WTC11 (cell line): Measurements from ENCODE around the gene HES1. TPM values are rescaled to one million over a fixed set of nuclear protein-coding genes. Genes with fewer than 3 reads are reported as not detected.

Experiments
- ATAC-seq: fragments of 200-7000 bp; cut with Tn5 transposase; 2 replicates; pipeline ENCODE4 v1.10.0; 2021; ENCODE audit warnings: mild to moderate bottlenecking, moderate library complexity
- CTCF ChIA-PET: fragments of 300-600 bp; sonication (Branson Sonifier 250); formaldehyde crosslinking; loops from one replicate; lab custom pipeline; 2021; ENCODE audit warnings: antibody characterized with exemption; lab: Charles Lee
- POLR2A ChIA-PET: fragments of 350-600 bp; sonication (Branson Sonifier 250); formaldehyde crosslinking; loops from one replicate; lab custom pipeline; 2021; ENCODE audit warnings: antibody characterized with exemption; lab: Charles Lee
- DNase-seq: peaks from one replicate; pipeline ENCODE4 v3.0.0; 2021; ENCODE audit warnings: low spot score
- H3K27ac Mint-ChIP-seq: 2 replicates; pipeline ENCODE4 v1.8.0; 2021; ENCODE audit warnings: mixed read lengths
- H3K27me3 Mint-ChIP-seq: 2 replicates; pipeline ENCODE4 v1.8.0; 2021; ENCODE audit warnings: low read depth, mild to moderate bottlenecking, moderate library complexity, mixed read lengths
- H3K36me3 Mint-ChIP-seq: 2 replicates; pipeline ENCODE4 v1.8.0; 2021; ENCODE audit warnings: mixed read lengths
- H3K4me1 Mint-ChIP-seq: 2 replicates; pipeline ENCODE4 v1.8.0; 2022; ENCODE audit warnings: mixed read lengths
- H3K4me3 Mint-ChIP-seq: 2 replicates; pipeline ENCODE4 v1.8.0; 2021; ENCODE audit warnings: mild to moderate bottlenecking, moderate library complexity, mixed read lengths
- H3K9me3 Mint-ChIP-seq: 2 replicates; pipeline ENCODE4 v1.8.0; 2021; ENCODE audit warnings: mixed read lengths
- ARID4B ChIP-seq: sonication (generic); formaldehyde crosslinking; IDR thresholded peaks from 2 replicates; pipeline ENCODE4 v1.8.0; 2023; ENCODE audit warnings: missing genetic modification reagents, mild to moderate bottlenecking, borderline replicate concordance
- ATF1 ChIP-seq: sonication (generic); formaldehyde crosslinking; IDR thresholded peaks from 2 replicates; pipeline ENCODE4 v1.8.1; 2023; ENCODE audit warnings: mild to moderate bottlenecking, moderate library complexity, missing genetic modification reagents
- CDX4 ChIP-seq: fragments of 250-450 bp; sonication (Bioruptor Pico); IDR thresholded peaks from 2 replicates; pipeline ENCODE4 v1.9.0; 2021; ENCODE audit warnings: moderate library complexity, mild to moderate bottlenecking, inconsistent platforms, borderline replicate concordance
- FOXP4 ChIP-seq: sonication (generic); formaldehyde crosslinking; IDR thresholded peaks from 2 replicates; pipeline ENCODE4 v1.8.0; 2022; ENCODE audit warnings: mild to moderate bottlenecking, missing genetic modification reagents
- IRF1 ChIP-seq: sonication (generic); formaldehyde crosslinking; IDR thresholded peaks from 2 replicates; pipeline ENCODE4 v1.8.0; 2023; ENCODE audit warnings: missing genetic modification reagents
- IRF2 ChIP-seq: sonication (generic); formaldehyde crosslinking; IDR thresholded peaks from 2 replicates; pipeline ENCODE4 v1.8.0; 2022; ENCODE audit warnings: low read depth, missing genetic modification reagents, borderline replicate concordance
- JAZF1 ChIP-seq: fragments of 250-450 bp; sonication (Bioruptor Pico); IDR thresholded peaks from 2 replicates; pipeline ENCODE4 v1.9.0; 2021; ENCODE audit warnings: moderate library complexity, mild to moderate bottlenecking, inconsistent platforms
- MXD4 ChIP-seq: fragments of 250-450 bp; sonication (Bioruptor Pico); IDR thresholded peaks from 2 replicates; pipeline ENCODE4 v1.8.0; 2021; ENCODE audit warnings: mild to moderate bottlenecking, moderate library complexity, borderline replicate concordance
- NFATC4 ChIP-seq: fragments of 250-450 bp; sonication (Bioruptor Pico); IDR thresholded peaks from 2 replicates; pipeline ENCODE4 v1.9.0; 2021; ENCODE audit warnings: mild to moderate bottlenecking
- SMAD3 ChIP-seq: sonication (generic); formaldehyde crosslinking; IDR thresholded peaks from 2 replicates; pipeline ENCODE4 v1.8.0; 2022; ENCODE audit warnings: missing genetic modification reagents, mild to moderate bottlenecking, borderline replicate concordance
- ZBTB43 ChIP-seq: sonication (generic); formaldehyde crosslinking; IDR thresholded peaks from 2 replicates; pipeline ENCODE4 v1.8.1; 2023; ENCODE audit warnings: mild to moderate bottlenecking, missing genetic modification reagents
- ZNF138 ChIP-seq: sonication (generic); formaldehyde crosslinking; conservative IDR thresholded peaks from 2 replicates; pipeline ENCODE4 v1.8.1; 2022; ENCODE audit warnings: mild to moderate bottlenecking, moderate library complexity, missing genetic modification reagents
- ZNF263 ChIP-seq: sonication (generic); formaldehyde crosslinking; IDR thresholded peaks from 2 replicates; pipeline ENCODE4 v1.8.1; 2022; ENCODE audit warnings: low read depth, mild to moderate bottlenecking, moderate library complexity, missing genetic modification reagents
- ZNF317 ChIP-seq: sonication (generic); formaldehyde crosslinking; IDR thresholded peaks from 2 replicates; pipeline ENCODE4 v1.8.1; 2023; ENCODE audit warnings: low read depth, mild to moderate bottlenecking, moderate library complexity, missing genetic modification reagents, borderline replicate concordance
- ZNF425 ChIP-seq: fragments of 250-450 bp; sonication (Bioruptor Pico); conservative IDR thresholded peaks from 2 replicates; pipeline ENCODE4 v1.9.0; 2021; ENCODE audit warnings: mild to moderate bottlenecking
- ZNF532 ChIP-seq: fragments of 250-450 bp; sonication (Bioruptor Pico); IDR thresholded peaks from 2 replicates; pipeline ENCODE4 v1.9.0; 2021; ENCODE audit warnings: mild to moderate bottlenecking, borderline replicate concordance
- ZSCAN18 ChIP-seq: fragments of 250-450 bp; sonication (Bioruptor Pico); IDR thresholded peaks from 2 replicates; pipeline ENCODE4 v2.1.2; 2022; ENCODE audit warnings: mild to moderate bottlenecking, moderate library complexity
- total RNA-seq: library from RNA; stranded (reverse); gene quantifications from 3 replicates; pipeline ENCODE4 v1.2.3, GENCODE V29; 2021

HES1 gene
- total RNA-seq, 1 experiment from 2014 or later, result 28.4 TPM

- TF ChIP-seq IRF1 (CRISPR knock-in tag) (no peak), ATF1 (CRISPR knock-in tag) (no peak), ZNF263 (no peak), MXD4 (CRISPR knock-in tag) (no peak), ZSCAN18 (CRISPR knock-in tag) (no peak), FOXP4 (CRISPR knock-in tag) (no peak), ZNF317 (CRISPR knock-in tag) (no peak), NFATC4 (CRISPR knock-in tag) (no peak), ZNF138 (CRISPR knock-in tag) (no peak), JAZF1 (no peak), SMAD3 (CRISPR knock-in tag) (no peak), IRF2 (no peak)
Measured at GRCh38 chr3:194118920-194119319, 17.0 kb upstream of the HES1 start (continued).

GRCh38 chr3:194119831-194120590, 15.9 kb upstream of the HES1 start:
- ATAC-seq, result no peak
- Mint-ChIP-seq H3K27me3 (peaks cover 2% of the 10 kb centered on the region; the same call in 1 of the 2 replicates), H3K9me3 (no peaks in the 10 kb centered on the region), H3K27ac (no peak overlapping the region), H3K36me3 (no peaks in the 10 kb centered on the region), H3K4me1 (peaks cover 4% of the 10 kb centered on the region; the same call in 1 of the 2 replicates), H3K4me3 (no peak overlapping the region)
- ChIA-PET CTCF (interaction anchor here (1.0 kb wide), 1 partner anchor 196 kb away, joined by 3 read pairs; no protein-coding TSS in a partner anchor), POLR2A (no interaction called here)
- no peak for DNase-seq
- TF ChIP-seq ZBTB43 (CRISPR knock-in tag) (no peak), ARID4B (CRISPR knock-in tag) (no peak), ZNF425 (CRISPR knock-in tag) (no peak), CDX4 (CRISPR knock-in tag) (no peak), ZNF532 (CRISPR knock-in tag) (no peak), IRF2 (no peak)
